Activated effector memory CD4-positive, alpha-beta T cell treated with Interleukin-2 at 50 U/mL for 16 hours (primary cell): ENCODE measurements around the gene SRRM3.
"Not testable (repeated sequence)": the region's sequence is repeated elsewhere in the genome, so short reads cannot be mapped to it uniquely, and the experiment has no call there.

ENCODE experiments used
- DNase-seq: peaks from one replicate; pipeline ENCODE4 v3.0.0-alpha.2; 2020

SRRM3 gene

DNA sequence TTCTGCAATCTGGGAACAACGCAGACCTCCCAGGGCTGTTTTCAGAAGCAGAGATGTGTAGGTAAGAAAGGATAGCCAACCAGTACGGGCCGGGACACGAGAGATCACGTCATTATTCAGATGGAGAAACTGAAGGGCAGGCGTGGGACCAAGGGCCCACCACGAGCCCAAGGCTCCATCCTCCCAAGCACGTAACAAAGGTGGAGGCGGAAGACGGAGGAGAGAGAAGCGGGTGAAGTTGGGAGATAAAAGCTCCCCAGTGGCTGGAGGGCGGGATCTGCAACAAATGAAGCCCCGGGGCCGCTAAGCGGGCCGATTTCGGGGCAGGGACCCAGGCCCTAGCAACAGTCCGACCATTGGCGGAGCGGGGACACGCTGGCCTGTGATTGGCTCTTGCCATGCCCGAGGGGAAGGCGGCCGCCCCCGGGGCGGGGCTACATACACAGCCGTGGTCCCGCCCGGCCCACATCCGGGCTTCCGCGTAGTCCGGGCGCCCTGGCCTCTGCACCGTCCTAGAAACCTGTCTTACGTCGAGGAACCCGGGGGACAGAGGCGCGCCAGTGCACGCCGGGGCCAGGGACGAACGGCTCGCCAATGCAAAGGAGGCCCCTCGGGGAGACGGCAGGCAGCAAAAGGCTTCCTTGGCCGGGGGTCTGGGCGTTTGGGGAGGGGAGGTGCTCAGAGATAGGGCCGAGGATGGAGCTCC is 116.2 kb downstream of the SRRM3 start:
- DNase-seq = peak; percentile 94

GRCh38 chr7:76318488-76319353 is 117.0 kb downstream of the SRRM3 start:
- peak; percentile 49 for DNase-seq

DNA sequence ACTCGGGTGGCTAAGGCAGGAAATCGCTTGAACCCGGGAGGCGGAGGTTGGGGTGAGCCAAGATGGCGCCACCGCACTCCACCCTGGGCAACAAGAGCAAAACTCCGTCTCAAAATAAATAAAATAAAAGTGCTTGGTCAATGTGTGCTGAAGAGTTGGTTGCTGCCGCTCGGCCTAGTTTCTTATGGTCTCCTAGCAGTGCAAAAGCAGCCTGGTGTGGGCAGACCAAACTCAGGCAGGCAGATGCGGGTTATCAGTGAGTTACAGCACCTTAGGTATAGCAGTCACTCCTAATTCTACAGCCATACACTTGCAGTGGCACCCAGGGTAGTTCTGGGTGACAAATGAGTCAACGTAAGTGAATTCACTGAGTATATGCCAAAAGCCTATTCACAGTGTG is 123.4 kb downstream of the SRRM3 start:
- DNase-seq = no peak

DNA sequence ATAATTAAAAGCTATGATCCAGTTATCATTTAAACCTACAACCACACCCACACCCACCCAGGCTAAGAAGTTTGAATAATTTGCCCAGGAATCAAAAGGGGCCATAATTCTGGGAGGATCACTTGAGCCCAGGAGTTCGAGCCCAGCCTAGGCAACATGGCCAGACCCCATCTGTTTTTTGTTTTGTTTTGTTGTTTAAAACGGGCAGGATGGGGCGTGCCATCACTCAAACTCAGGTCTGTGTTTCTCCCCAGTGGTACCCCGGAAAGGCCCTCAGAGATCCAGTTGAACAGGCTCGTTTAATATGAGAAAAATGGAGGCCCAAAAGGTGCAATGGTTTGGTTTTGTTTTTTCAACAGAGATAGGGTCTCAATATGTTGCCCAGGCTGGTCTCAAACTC is 124.1 kb downstream of the SRRM3 start:
- DNase-seq = no peak

GRCh38 chr7:76326646-76327233 is 125.0 kb downstream of the SRRM3 start:
- no peak for DNase-seq

- DNase-seq = no peak
These were observed 125.9 kb downstream of the SRRM3 start for GRCh38 chr7:76327610-76328009.

GRCh38 chr7:76328389-76328788 is 126.7 kb downstream of the SRRM3 start:
- no peak for DNase-seq

DNA sequence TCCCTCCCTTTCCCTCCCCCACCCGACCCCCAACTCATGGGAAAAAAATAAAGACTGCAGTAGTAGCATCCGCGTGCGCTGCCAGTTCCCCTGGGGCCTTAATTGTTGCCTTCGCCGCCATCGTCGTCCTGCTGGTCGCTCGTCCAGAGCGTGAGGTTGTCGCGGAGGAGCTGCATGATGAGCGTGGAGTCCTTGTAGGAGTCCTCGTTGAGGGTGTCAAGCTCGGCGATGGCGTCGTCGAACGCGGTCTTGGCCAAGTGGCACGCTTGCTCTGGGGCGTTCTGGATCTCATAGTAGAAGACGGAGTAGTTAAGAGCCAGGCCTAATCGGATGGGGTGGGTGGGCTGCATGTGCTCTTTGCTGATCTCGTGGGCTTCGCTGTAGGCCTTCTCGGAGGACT is 127.8 kb downstream of the SRRM3 start:
- no peak for DNase-seq

DNA sequence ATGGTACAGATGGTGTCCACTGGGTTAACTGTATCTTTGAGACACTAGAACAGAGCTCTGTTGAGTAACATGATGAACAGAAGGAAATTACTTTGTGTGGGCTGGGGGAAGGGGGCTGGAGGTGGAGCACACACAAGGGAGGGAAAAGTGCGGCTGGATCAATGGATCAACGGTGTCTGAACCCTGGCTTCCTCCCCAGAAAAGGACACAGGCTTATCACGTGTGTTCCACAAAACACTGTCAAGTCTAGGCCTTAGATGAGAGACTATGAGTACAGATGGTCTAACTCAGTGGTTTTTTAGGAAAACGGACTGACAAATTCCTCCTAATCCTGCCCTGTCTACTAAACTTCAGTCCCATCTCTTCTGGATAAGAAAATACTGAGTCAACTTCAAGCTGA is 128.6 kb downstream of the SRRM3 start:
- no peak for DNase-seq

DNA sequence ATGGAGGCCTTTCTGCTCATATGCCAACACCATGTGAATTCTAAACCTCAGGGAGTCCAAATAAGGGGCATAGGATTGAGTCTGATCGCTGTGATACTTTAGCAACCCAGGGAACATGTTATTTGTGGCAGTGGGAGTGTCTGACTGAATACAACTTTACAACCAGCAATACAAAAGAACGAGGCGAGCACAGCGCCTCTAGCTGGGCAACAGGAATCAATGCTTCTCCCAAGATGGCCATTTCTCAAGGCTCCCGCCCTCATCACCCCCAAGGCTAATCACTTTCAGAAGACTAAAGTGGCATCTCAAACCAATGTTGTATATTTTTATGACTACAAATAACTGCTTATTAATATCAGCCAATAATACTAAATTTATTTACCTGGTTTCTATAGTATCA is 129.0 kb downstream of the SRRM3 start:
- no peak for DNase-seq

GRCh38 chr7:76332078-76332477 is 130.4 kb downstream of the SRRM3 start:
- DNase-seq = no peak

DNA sequence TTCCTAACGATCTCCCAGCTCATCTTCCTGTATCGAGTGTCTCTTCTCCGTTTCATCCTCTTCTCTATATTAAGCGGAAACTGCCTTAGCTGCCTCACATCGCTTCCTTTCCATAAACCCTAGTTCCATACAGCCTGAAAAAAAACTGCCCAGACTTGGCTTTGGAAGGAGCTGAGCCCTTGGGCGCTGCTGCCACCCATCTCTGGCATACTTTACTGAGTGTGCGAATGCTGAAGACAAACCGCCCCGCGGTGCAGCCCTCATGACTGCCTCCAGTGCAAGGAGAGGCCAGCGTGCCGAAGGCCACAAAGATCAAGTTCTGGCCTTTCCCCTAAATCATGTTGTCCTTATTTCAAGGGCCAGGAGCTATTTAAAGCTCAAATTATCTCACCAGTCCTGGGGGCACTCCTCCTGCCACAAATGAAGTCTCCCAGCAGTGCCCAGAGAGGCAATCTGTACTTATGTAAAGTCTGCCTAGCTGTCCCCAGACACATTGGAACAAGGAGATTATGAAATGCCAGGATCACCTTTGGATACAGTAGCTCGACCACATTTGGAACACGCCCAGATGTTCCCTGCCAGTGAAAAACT is 131.9 kb downstream of the SRRM3 start:
- DNase-seq = no peak

DNA sequence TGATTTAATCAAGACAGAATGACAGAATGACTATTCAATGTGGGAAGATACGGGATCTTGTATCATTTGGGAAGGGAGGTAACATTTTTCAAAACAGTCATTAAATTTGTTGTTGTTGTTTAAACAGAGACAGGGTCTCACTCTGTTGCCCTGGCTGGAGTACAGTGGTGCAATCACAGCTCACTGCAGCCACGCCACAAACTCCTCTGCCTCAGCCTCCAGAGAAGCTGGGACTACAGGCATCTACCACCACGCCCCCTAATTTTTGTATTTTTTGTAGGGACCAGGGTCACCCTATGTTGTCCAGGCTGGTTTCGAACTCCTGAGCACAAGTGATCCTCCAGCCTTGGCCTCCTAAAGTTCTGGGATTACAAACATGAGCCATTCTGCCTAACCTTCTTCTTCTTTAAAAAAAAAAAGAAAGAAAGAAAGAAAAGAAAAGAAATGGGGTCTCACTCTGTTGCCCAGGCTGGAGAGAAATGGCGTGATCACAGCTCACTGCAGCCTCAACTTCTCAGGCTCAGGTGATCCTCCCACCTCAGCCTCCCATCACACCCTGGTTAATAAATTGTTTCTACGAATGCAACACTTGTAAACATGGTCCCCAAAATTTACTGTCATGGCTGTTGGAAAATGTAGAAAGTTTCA is 132.7 kb downstream of the SRRM3 start:
- DNase-seq = no peak

GRCh38 chr7:76335417-76335816 is 133.7 kb downstream of the SRRM3 start:
- DNase-seq = not testable (repeated sequence)

GRCh38 chr7:76336094-76336493 is 134.4 kb downstream of the SRRM3 start:
- DNase-seq = no peak
